OCI-M1 (cell line): Measurements from ENCODE around the gene TRIM8.

ENCODE experiments used
- DNase-seq: peaks from one replicate; lab custom pipeline; 2025; lab: John Stamatoyannopoulos, UW

TRIM8 gene

DNA sequence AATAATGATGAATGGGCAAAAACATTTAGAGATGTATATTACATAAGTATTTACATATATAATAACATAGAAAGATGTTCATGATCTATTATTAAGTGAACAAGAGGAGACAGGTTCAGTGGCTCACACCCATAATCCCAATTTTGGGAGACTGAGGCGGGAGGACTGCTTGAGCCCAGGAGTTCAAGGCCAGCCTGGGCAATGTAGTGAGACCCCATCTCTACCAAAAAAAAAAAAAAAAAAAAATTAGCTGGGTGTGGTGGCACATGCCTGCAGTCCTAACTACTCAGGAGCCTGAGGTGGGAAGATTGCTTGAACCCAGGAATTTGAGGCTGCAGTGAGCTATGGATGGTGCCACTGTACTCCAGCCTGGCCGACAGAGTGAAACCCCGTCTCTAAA lies 57.5 kb downstream of the TRIM8 start:
- no peak for DNase-seq

DNA sequence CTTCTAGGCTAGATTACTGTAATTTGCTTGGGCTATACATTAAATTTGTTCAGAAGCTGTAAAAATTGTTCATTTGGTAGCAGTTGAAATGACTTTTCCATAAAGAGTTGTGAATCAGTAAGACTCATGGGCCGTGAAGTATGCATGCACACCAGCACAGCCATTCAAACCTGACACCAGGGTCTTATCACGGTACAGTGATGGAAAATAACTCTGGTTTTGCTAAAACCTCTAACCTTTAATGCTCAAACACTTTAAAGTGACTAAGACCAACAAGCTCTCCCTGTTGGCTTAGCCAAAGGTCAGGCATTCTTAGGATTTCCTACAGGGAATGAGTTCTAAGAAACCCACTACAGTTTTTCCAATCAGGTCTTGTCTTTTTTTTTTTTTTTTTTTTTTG lies 58.5 kb downstream of the TRIM8 start:
- DNase-seq, result no peak

DNA sequence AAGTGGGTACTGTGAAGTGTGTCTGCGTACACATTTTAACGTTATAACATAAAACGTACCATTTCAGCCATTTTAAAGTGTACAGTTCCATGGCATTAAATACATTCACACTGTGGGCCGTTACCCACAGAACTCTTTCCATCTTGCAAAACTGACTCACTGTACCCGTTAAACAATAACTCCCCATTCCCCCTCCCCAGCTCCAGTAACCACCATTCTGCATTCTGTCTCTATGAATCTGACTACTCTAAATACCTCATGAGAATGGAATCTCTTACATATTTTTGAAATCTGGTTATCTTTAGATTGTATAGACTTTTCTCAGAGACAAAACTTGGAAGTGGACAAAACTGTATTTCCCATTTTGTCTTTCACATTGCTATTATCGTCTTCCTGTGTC lies 60.6 kb downstream of the TRIM8 start:
- DNase-seq, result no peak

DNA sequence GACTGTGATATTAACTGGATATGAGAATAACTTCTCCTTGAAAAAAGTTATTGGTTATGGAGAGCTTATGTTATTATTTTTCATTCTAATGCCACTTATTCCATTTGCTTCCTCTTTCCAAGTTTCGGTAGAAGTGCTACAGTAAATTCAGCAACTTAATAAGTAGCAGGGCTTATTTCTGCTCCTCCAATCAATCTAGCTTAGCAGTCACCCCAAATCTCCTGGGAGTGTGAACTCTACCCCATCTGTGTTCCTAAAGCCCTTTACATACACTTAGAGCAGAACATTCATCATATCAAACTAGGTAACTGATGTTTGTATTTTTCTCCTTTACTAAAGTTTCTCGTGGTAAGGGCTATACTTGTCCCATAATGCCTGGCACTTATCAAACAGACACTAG lies 61.3 kb downstream of the TRIM8 start:
- DNase-seq, result no peak
